Motor neuron (in vitro differentiated cells): ENCODE data around the gene KARS1. TPM values are rescaled to one million over a fixed set of nuclear protein-coding genes. Genes with fewer than 3 reads are reported as not detected.

Experiments
- ATAC-seq, 8 experiments: fragments of 200-7000 bp; cut with Tn5 transposase; replicated peaks in 6 of 8; 2 replicates each; pipeline ENCODE4 v1.8.0; 2021; ENCODE audit warnings: mild to moderate bottlenecking in 8 of 8, moderate library complexity in 8 of 8
- H3K27ac ChIP-seq, 2 donors: fragments of 250-450 bp; sonication (Bioruptor Pico); 2 replicates each; pipeline ENCODE4 v1.9.0; 2021; ENCODE audit warnings: antibody characterized with exemption in 2 of 2, mild to moderate bottlenecking in 2 of 2, moderate library complexity in 1 of 2
- H3K4me1 ChIP-seq, 2 donors: fragments of 250-450 bp; sonication (Bioruptor Pico); replicated peaks in 1 of 2; 2 replicates each; pipeline ENCODE4 v1.6.1; 2021; ENCODE audit warnings: antibody characterized with exemption in 2 of 2, mild to moderate bottlenecking in 2 of 2, moderate library complexity in 1 of 2
- H3K4me3 ChIP-seq, 5 donors: fragments of 250-450 bp; sonication (Bioruptor Pico); 2 replicates each; pipeline ENCODE4 v1.9.0; 2021; ENCODE audit warnings: antibody characterized with exemption in 5 of 5, mild to moderate bottlenecking in 5 of 5, moderate library complexity in 4 of 5
- whole genome bisulfite sequencing, 10 experiments: fragments of 450-650 bp; shearing (Covaris generic); methylation state at CpG; one replicate each; pipeline ENCODE4 v1.0.0; 2022; 5-methylcytosine and 5-hydroxymethylcytosine counted together
- in situ Hi-C, 9 experiments: fragments of 400-800 bp; cut with MboI; loops; one replicate each; pipeline ENCODE4 v1.15.0; 2021; ENCODE audit warnings: low sequenced_read_pairs in 9 of 9, low pct_unique_long_range_greater_than_20kb in 2 of 9; ENCODE audit not compliant: unreplicated experiment in 9 of 9
- total RNA-seq, 8 experiments: library from RNA; unstranded; fragments of 300-600 nt; gene quantifications; 2 replicates each; pipeline versions ENCODE4 v1.2.3 to v1.2.4, GENCODE V29; 2022

KARS1 gene
- total RNA-seq: 100 to 1,000 TPM; 106 to 187 (median 127) TPM

GRCh38 chr16:75647492-75648264, at the start of gene KARS1, which contains the start of gene TERF2IP:
TSS of gene KARS1 (minus strand) at chr16:75647665. CDS start at chr16:75647639, 26 bp downstream.
TSS of gene TERF2IP (plus strand) at chr16:75647773. CDS start at chr16:75647883, 110 bp downstream.
- ATAC-seq: peak; percentile 86 to 95 (median 94)
- peaks cover 8 to 15% of the 10 kb centered on the region in 2 donors for H3K4me1 ChIP-seq
- peak within 1 kb of the TSS; percentile 93 to 98 for H3K27ac ChIP-seq
- in situ Hi-C loops: loop anchor here in 2 of 9 experiments (10.0 to 25.0 kb wide), 2 partner anchors 117 to 1515 kb away; no protein-coding TSS in a partner anchor
- peak within 1 kb of the TSS; percentile 59 to 100 (median 75) for H3K4me3 ChIP-seq
- WGBS, 10 experiments: 0% methylated on average over 1 to 34 of the region's 76 CpGs; no CpG with 5 or more reads in 5 of the 10 experiments

- no peak for ATAC-seq
- in situ Hi-C loops: no loop called here
- Histone ChIP-seq H3K27ac (no peak overlapping the region), H3K4me3 (no peak overlapping the region), H3K4me1 (no peaks in the 10 kb centered on the region)
- WGBS, 10 experiments: 44 to 95% (median 88%) methylated on average over 1 to 6 of the region's 6 CpGs; no CpG with 5 or more reads in 1 of the 10 experiments
Measured at GRCh38 chr16:75695708-75696107, 48.2 kb upstream of the KARS1 start.

- H3K4me1 ChIP-seq: no peaks in the 10 kb centered on the region
- ATAC-seq: no peak
- in situ Hi-C loops: no loop called here
- no peak overlapping the region for H3K27ac ChIP-seq
- no peak overlapping the region for H3K4me3 ChIP-seq
Measured at GRCh38 chr16:75687361-75687760, 39.9 kb upstream of the KARS1 start.

GRCh38 chr16:75682308-75682707, 34.8 kb upstream of the KARS1 start:
- H3K27ac ChIP-seq: no peak overlapping the region
- H3K4me1 ChIP-seq: no peaks in the 10 kb centered on the region
- in situ Hi-C loops: no loop called here
- WGBS, 10 experiments: 80 to 100% (median 92%) methylated on average over 1 to 12 of the region's 14 CpGs; no CpG with 5 or more reads in 3 of the 10 experiments
- no peak for ATAC-seq
- no peak overlapping the region for H3K4me3 ChIP-seq

- in situ Hi-C loops: no loop called here
- no peak overlapping the region for H3K27ac ChIP-seq
Measured at GRCh38 chr16:75679366-75679765, 31.9 kb upstream of the KARS1 start.

GRCh38 chr16:75676909-75677308, 29.4 kb upstream of the KARS1 start, which contains the start of gene CPHXL2:
TSS of gene CPHXL2 (minus strand) at chr16:75677009. CDS start at chr16:75676999, 10 bp downstream.
- 40 to 100% (median 88%) methylated on average over 1 to 4 of the region's 4 CpGs; no CpG with 5 or more reads in 2 of the 10 experiments for WGBS, 10 experiments
- Histone ChIP-seq H3K4me3 (no peak within 1 kb of the TSS), H3K27ac (no peak within 1 kb of the TSS), H3K4me1 (no peaks in the 10 kb centered on the region)
- ATAC-seq: no peak
- in situ Hi-C loops: no loop called here

More at GRCh38 chr16:75679366-75679765, 31.9 kb upstream of the KARS1 start:
- no peaks in the 10 kb centered on the region for H3K4me1 ChIP-seq
- ATAC-seq: no peak
- no peak overlapping the region for H3K4me3 ChIP-seq
- 17 to 95% (median 67%) methylated on average over 1 to 3 of the region's 5 CpGs; no CpG with 5 or more reads in 5 of the 10 experiments for WGBS, 10 experiments

GRCh38 chr16:75667503-75667902, 20.0 kb upstream of the KARS1 start:
- peak in 3 of 8 experiments; percentile 61 to 89 (median 66) for ATAC-seq
- in situ Hi-C loops: loop anchor here in 2 of 9 experiments (25.0 kb wide), 1 partner anchor 95 kb away; no protein-coding TSS in a partner anchor

GRCh38 chr16:75660726-75661302, 13.3 kb upstream of the KARS1 start:
- Histone ChIP-seq H3K27ac (no peak overlapping the region), H3K4me3 (no peak overlapping the region), H3K4me1 (no peaks in the 10 kb centered on the region)
- in situ Hi-C loops: loop anchor here in 2 of 9 experiments (25.0 kb wide), 1 partner anchor 101 kb away; no protein-coding TSS in a partner anchor
- ATAC-seq: peak in 1 of 8 experiments; percentile 59
- 75 to 100% (median 93%) methylated on average over 1 to 3 of the region's 4 CpGs; no CpG with 5 or more reads in 3 of the 10 experiments for WGBS, 10 experiments

More at GRCh38 chr16:75667503-75667902, 20.0 kb upstream of the KARS1 start:
- Histone ChIP-seq H3K4me3 (no peak overlapping the region), H3K27ac (no peak overlapping the region), H3K4me1 (no peaks in the 10 kb centered on the region)

GRCh38 chr16:75660321-75660720, 12.9 kb upstream of the KARS1 start:
- WGBS, 10 experiments: 81 to 100% (median 95%) methylated on average over 2 to 5 of the region's 6 CpGs; no CpG with 5 or more reads in 4 of the 10 experiments
- H3K27ac ChIP-seq: no peak overlapping the region
- H3K4me1 ChIP-seq: no peaks in the 10 kb centered on the region
- no peak for ATAC-seq
- in situ Hi-C loops: loop anchor here in 2 of 9 experiments (25.0 kb wide), 1 partner anchor 102 kb away; no protein-coding TSS in a partner anchor
- no peak overlapping the region for H3K4me3 ChIP-seq

- no peak for ATAC-seq
- H3K27ac ChIP-seq: no peak overlapping the region
- in situ Hi-C loops: loop anchor here in 2 of 9 experiments (25.0 kb wide), 1 partner anchor 104 kb away; no protein-coding TSS in a partner anchor
- no peak overlapping the region for H3K4me3 ChIP-seq
- peaks cover 0 to 4% of the 10 kb centered on the region in 2 donors for H3K4me1 ChIP-seq
- 70 to 100% (median 90%) methylated on average over 1 to 2 of the region's 2 CpGs; no CpG with 5 or more reads in 5 of the 10 experiments for WGBS, 10 experiments
Measured at GRCh38 chr16:75658175-75658574, 10.7 kb upstream of the KARS1 start.

GRCh38 chr16:75653922-75654321, 6.5 kb upstream of the KARS1 start:
- Histone ChIP-seq H3K27ac (no peak overlapping the region), H3K4me1 (peaks cover 6 to 22% of the 10 kb centered on the region in 2 donors), H3K4me3 (no peak overlapping the region)
- peak in 3 of 8 experiments; percentile 34 to 67 (median 53) for ATAC-seq
- WGBS, 10 experiments: 11 to 100% (median 94%) methylated on average over 1 of the region's 1 CpG
- in situ Hi-C loops: loop anchor here in 2 of 9 experiments (25.0 kb wide), 1 partner anchor 108 kb away; no protein-coding TSS in a partner anchor

GRCh38 chr16:75648265-75649076, 1.0 kb upstream of the KARS1 start:
- in situ Hi-C loops: loop anchor here in 2 of 9 experiments (10.0 to 25.0 kb wide), 2 partner anchors 116 to 1514 kb away; no protein-coding TSS in a partner anchor
- Histone ChIP-seq H3K4me3 (peak overlapping the region; percentile 59 to 100 (median 75)), H3K4me1 (peaks cover 9 to 23% of the 10 kb centered on the region in 2 donors), H3K27ac (peak overlapping the region; percentile 93 to 98)
- WGBS, 10 experiments: 0 to 1% (median 0%) methylated on average over 1 to 24 of the region's 62 CpGs; no CpG with 5 or more reads in 3 of the 10 experiments
- ATAC-seq: peak; percentile 19 to 41 (median 24)
